HL-60 (cell line): Measurements from ENCODE around the gene LIX1.

Source experiments
- GABPA ChIP-seq: IDR thresholded peaks from 2 replicates; pipeline ENCODE4 v1.6.1; 2012; ENCODE audit warnings: low read depth
- POLR2AphosphoS5 ChIP-seq: IDR thresholded peaks from 2 replicates; pipeline ENCODE4 v1.6.1; 2012; ENCODE audit warnings: low read depth
- SPI1 ChIP-seq: IDR thresholded peaks from 2 replicates; pipeline ENCODE4 v1.6.1; 2012; ENCODE audit warnings: low read depth, mild to moderate bottlenecking, borderline replicate concordance
- TF ChIP-seq, protein P1 (sequence below): IDR thresholded peaks from one replicate; pipeline ENCODE4 v1.5.1; 2011; ENCODE audit warnings: low read length, control low read depth, inconsistent platforms; ENCODE audit not compliant: insufficient read depth
- TF ChIP-seq, protein P2 (sequence below): IDR thresholded peaks from 2 replicates; pipeline ENCODE4 v1.6.1; 2012; ENCODE audit warnings: low read depth; ENCODE audit not compliant: insufficient replicate concordance

DNA sequence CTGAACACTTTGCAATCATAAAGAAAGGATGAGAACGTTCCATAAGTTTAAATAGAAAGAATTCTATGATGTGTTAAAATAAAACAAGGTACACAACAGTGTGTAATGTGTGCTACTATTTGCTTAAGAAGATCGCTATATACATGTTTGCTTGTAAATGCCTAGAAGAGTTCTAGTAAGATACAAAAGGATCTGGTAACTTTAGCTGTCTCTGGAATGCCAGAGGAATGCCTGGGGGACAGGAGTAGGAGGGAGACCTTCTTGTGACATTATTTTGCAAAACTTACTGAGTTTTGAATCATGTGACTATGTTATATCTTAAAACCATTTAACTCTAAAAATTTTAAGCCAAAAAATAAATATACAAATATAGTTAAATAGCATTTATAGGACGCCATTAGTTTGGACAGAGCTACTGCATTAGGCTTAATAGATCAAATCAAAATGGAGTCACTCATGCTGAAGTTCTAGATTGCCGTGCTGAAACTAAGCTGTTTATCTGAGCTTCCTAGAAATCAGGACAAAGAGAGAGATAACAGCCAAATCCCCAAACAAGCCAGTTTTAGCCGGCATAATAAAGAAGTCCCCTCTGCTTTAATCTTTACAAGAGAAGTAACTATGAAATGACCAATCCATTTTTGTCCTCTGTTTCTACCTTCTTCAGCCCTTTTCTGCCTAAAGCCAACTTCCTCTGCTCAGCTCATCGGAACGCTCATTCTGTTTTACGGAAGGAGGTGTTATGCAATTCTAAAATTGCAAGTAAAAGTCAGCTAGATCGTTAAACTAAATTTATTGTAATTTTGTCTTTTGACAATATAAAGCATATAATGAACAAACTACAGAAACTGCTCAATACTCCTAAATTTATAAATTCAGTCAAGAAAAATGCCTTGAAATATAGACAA is 44.8 kb downstream of the LIX1 start:
- TF ChIP-seq, protein P1, sequence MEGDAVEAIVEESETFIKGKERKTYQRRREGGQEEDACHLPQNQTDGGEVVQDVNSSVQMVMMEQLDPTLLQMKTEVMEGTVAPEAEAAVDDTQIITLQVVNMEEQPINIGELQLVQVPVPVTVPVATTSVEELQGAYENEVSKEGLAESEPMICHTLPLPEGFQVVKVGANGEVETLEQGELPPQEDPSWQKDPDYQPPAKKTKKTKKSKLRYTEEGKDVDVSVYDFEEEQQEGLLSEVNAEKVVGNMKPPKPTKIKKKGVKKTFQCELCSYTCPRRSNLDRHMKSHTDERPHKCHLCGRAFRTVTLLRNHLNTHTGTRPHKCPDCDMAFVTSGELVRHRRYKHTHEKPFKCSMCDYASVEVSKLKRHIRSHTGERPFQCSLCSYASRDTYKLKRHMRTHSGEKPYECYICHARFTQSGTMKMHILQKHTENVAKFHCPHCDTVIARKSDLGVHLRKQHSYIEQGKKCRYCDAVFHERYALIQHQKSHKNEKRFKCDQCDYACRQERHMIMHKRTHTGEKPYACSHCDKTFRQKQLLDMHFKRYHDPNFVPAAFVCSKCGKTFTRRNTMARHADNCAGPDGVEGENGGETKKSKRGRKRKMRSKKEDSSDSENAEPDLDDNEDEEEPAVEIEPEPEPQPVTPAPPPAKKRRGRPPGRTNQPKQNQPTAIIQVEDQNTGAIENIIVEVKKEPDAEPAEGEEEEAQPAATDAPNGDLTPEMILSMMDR, result no peak
- TF ChIP-seq POLR2AphosphoS5, result no peak
- TF ChIP-seq GABPA, result no peak
- TF ChIP-seq, protein P2, sequence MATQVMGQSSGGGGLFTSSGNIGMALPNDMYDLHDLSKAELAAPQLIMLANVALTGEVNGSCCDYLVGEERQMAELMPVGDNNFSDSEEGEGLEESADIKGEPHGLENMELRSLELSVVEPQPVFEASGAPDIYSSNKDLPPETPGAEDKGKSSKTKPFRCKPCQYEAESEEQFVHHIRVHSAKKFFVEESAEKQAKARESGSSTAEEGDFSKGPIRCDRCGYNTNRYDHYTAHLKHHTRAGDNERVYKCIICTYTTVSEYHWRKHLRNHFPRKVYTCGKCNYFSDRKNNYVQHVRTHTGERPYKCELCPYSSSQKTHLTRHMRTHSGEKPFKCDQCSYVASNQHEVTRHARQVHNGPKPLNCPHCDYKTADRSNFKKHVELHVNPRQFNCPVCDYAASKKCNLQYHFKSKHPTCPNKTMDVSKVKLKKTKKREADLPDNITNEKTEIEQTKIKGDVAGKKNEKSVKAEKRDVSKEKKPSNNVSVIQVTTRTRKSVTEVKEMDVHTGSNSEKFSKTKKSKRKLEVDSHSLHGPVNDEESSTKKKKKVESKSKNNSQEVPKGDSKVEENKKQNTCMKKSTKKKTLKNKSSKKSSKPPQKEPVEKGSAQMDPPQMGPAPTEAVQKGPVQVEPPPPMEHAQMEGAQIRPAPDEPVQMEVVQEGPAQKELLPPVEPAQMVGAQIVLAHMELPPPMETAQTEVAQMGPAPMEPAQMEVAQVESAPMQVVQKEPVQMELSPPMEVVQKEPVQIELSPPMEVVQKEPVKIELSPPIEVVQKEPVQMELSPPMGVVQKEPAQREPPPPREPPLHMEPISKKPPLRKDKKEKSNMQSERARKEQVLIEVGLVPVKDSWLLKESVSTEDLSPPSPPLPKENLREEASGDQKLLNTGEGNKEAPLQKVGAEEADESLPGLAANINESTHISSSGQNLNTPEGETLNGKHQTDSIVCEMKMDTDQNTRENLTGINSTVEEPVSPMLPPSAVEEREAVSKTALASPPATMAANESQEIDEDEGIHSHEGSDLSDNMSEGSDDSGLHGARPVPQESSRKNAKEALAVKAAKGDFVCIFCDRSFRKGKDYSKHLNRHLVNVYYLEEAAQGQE, result no peak
- peak; percentile 65; the same call in 1 of the 2 replicates for TF ChIP-seq SPI1
